Measurements from ENCODE around the gene KIAA1191. TPM values are rescaled to one million over a fixed set of nuclear protein-coding genes. Genes with fewer than 3 reads are reported as not detected.

Gene KIAA1191
- total and polyA plus RNA-seq, 7 donors = 41.0 to 117 (median 104) TPM

DNA sequence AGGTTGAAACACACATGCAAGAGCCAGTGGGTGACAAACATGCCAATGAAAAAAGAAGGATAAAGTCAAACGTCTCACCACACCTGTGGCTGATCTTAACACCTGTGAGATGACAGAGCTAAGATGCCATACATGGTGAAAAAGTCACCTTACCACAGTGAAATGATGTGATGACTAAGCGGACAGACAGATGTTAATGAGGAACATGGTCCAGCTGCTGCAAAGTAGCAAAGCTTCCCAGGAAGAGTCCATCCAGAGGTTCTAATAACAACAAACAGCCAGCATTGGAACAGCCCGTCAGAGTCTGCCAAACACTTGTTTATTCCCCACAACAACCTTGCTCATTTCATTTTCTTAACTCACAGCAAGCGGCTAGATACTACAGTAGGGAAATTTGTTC lies 1.9 kb downstream of the KIAA1191 start:
- Histone ChIP-seq H3K4me1 (peaks cover 0 to 28% (median 20%) of the 10 kb centered on the region in 4 donors), H3K4me3 (no peak overlapping the region), H3K36me3 (peaks cover 0 to 43% (median 2%) of the 10 kb centered on the region in 4 donors), H3K27me3 (no peaks in the 10 kb centered on the region), H3K27ac (no peak overlapping the region), H3K9me3 (no peaks in the 10 kb centered on the region)
- intact Hi-C loops (cut with DNase I) = loop anchor here (5.0 kb wide), 1 partner anchor 178 kb away; the partner anchor contains the start of gene RNF44
- TF ChIP-seq, protein P1, sequence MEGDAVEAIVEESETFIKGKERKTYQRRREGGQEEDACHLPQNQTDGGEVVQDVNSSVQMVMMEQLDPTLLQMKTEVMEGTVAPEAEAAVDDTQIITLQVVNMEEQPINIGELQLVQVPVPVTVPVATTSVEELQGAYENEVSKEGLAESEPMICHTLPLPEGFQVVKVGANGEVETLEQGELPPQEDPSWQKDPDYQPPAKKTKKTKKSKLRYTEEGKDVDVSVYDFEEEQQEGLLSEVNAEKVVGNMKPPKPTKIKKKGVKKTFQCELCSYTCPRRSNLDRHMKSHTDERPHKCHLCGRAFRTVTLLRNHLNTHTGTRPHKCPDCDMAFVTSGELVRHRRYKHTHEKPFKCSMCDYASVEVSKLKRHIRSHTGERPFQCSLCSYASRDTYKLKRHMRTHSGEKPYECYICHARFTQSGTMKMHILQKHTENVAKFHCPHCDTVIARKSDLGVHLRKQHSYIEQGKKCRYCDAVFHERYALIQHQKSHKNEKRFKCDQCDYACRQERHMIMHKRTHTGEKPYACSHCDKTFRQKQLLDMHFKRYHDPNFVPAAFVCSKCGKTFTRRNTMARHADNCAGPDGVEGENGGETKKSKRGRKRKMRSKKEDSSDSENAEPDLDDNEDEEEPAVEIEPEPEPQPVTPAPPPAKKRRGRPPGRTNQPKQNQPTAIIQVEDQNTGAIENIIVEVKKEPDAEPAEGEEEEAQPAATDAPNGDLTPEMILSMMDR (IDR thresholded peaks at IDR 0.05) = no peak
- TF ChIP-seq EP300 (IDR thresholded peaks at IDR 0.05) = no peak
- TF ChIP-seq POLR2A (IDR thresholded peaks at IDR 0.05) = no peak
- no peak for TF ChIP-seq POLR2AphosphoS5 (IDR thresholded peaks at IDR 0.05)
- 66% methylated on average over 4 of the region's 4 CpGs for WGBS, 2 donors
- DNase-seq = no peak

DNA sequence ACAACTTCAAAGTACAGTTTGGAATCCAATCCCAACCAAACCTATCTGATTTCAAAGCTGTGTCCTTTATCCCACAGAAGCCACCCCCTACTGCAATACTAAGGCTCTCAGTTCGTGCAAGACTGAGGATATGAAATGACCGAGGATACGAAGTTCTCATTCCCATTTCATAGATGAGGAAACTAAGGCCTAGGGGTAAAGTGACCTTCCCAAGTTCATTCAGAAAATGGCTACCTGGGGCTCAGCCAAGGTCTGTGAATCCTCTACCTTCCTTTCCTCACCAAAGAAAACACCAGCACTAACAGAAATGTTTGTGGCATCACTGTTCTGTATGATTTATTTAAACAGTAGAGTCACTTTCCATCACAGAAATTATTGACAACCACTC lies 5.4 kb downstream of the KIAA1191 start:
- H3K27me3 ChIP-seq = no peaks in the 10 kb centered on the region
- WGBS, 2 donors = 95 to 97% methylated on average over 3 of the region's 3 CpGs
- H3K36me3 ChIP-seq = peaks cover 7 to 77% (median 14%) of the 10 kb centered on the region in 4 donors
- H3K4me1 ChIP-seq = peaks cover 0 to 18% (median 14%) of the 10 kb centered on the region in 4 donors
- TF ChIP-seq, protein P1 (IDR thresholded peaks at IDR 0.05) = no peak
- TF ChIP-seq POLR2A (IDR thresholded peaks at IDR 0.05) (no peak), POLR2AphosphoS5 (IDR thresholded peaks at IDR 0.05) (no peak), EP300 (IDR thresholded peaks at IDR 0.05) (no peak)
- H3K9me3 ChIP-seq = no peaks in the 10 kb centered on the region
- no peak overlapping the region for H3K27ac ChIP-seq
- H3K4me3 ChIP-seq = no peak overlapping the region
- no peak for DNase-seq
- intact Hi-C loops (cut with DNase I) = no loop called here

GRCh38 chr5:176355400-176356178 lies 6.0 kb downstream of the KIAA1191 start:
- Histone ChIP-seq H3K27me3 (no peaks in the 10 kb centered on the region), H3K9me3 (no peaks in the 10 kb centered on the region), H3K27ac (no peak overlapping the region), H3K36me3 (peaks cover 7 to 83% (median 18%) of the 10 kb centered on the region in 4 donors), H3K4me3 (no peak overlapping the region), H3K4me1 (peaks cover 0 to 14% (median 10%) of the 10 kb centered on the region in 4 donors)
- intact Hi-C loops (cut with DNase I) = no loop called here
- no peak for DNase-seq
- WGBS, 2 donors = 91 to 93% methylated on average over 16 of the region's 16 CpGs
- TF ChIP-seq POLR2AphosphoS5 (IDR thresholded peaks at IDR 0.05) = no peak
- TF ChIP-seq POLR2A (IDR thresholded peaks at IDR 0.05) = no peak
- TF ChIP-seq, protein P1 (IDR thresholded peaks at IDR 0.05) = no peak
- TF ChIP-seq EP300 (IDR thresholded peaks at IDR 0.05) = no peak

GRCh38 chr5:176353533-176353932 lies 8.0 kb downstream of the KIAA1191 start:
- intact Hi-C loops (cut with DNase I) = no loop called here
- DNase-seq = no peak
- TF ChIP-seq POLR2A (IDR thresholded peaks at IDR 0.05) (no peak), POLR2AphosphoS5 (IDR thresholded peaks at IDR 0.05) (no peak), EP300 (IDR thresholded peaks at IDR 0.05) (no peak)
- TF ChIP-seq, protein P1 (IDR thresholded peaks at IDR 0.05) = no peak
- H3K27me3 ChIP-seq = no peaks in the 10 kb centered on the region
- H3K4me3 ChIP-seq = no peak overlapping the region
- no peaks in the 10 kb centered on the region for H3K4me1 ChIP-seq
- no peak overlapping the region for H3K27ac ChIP-seq
- H3K36me3 ChIP-seq = peaks cover 14 to 97% (median 33%) of the 10 kb centered on the region in 4 donors
- 95 to 97% methylated on average over 4 of the region's 4 CpGs for WGBS, 2 donors
- H3K9me3 ChIP-seq = no peaks in the 10 kb centered on the region
